ENCODE measurements around the gene POU5F2. TPM values are rescaled to one million over a fixed set of nuclear protein-coding genes. Genes with fewer than 3 reads are reported as not detected.

The POU5F2 gene
- total and polyA plus RNA-seq, 2 donors (not counting 1 experiment from before 2014, with no cell fraction given): 0.12 to 4.6 TPM

DNA sequence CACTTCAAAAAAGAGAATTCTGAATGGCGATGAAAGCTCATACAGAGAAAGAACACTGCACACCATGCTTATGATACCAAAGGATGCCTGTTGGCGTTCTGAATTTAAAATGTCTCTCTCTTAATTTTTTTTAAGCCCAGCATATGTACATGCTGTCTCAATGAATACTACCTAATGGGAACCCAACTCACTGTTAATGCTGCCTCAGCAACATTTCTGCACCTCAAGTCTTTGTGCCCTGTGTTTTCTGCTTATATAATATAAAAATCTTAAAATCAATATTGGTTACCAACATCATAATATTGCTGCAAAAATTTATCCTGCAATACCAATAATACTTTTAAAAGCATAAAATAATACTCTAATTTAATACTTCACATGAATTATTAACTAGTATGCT is 44.1 kb upstream of the POU5F2 start:
- WGBS (ENCODE audit: insufficient coverage): 100% methylated on average over 1 of the region's 2 CpGs
- Histone ChIP-seq H3K36me3 (replicated peaks in 1 of 2; ENCODE audit: control extremely low read depth in 1 of 2, control insufficient read depth in 1 of 2, extremely low read depth in 1 of 2, insufficient read depth in 2 of 2, low read length in 1 of 2) (peaks cover 4 to 16% of the 10 kb centered on the region in 2 experiments), H3K4me1 (ENCODE audit: control insufficient read depth in 2 of 2, insufficient read depth in 2 of 2, low read length in 2 of 2) (no peaks in the 10 kb centered on the region), H4K20me1 (ENCODE audit: control insufficient read depth, insufficient read depth, low read length, poor library complexity, severe bottlenecking) (no peaks in the 10 kb centered on the region), H3K9me3 (ENCODE audit: control extremely low read depth in 1 of 3, control insufficient read depth in 2 of 3, insufficient read depth in 1 of 3, low read length in 2 of 3) (no peaks in the 10 kb centered on the region), H3K27me3 (replicated peaks in 1 of 4; ENCODE audit: control extremely low read depth in 1 of 4, control insufficient read depth in 3 of 4, insufficient read depth in 4 of 4, low read length in 3 of 4) (no peaks in the 10 kb centered on the region), H3K27ac (ENCODE audit: low read length in 2 of 2) (no peak overlapping the region), H3K4me2 (replicated peaks; ENCODE audit: low read depth, low read length, poor library complexity, severe bottlenecking) (no peak overlapping the region), H3K79me2 (ENCODE audit: control insufficient read depth, insufficient read depth, low read length) (no peaks in the 10 kb centered on the region), H3K4me3 (ENCODE audit: control extremely low read depth in 1 of 5, extremely low read depth in 1 of 5, insufficient read depth in 1 of 5, low read depth in 2 of 5, low read length in 4 of 5) (no peak overlapping the region), H3K9ac (ENCODE audit: low read length) (no peak overlapping the region), H2AFZ (ENCODE audit: insufficient read depth, low read depth, low read length, poor library complexity, severe bottlenecking) (no peak overlapping the region)
- no peak overlapping the region for H3K27ac Mint-ChIP-seq
- H3K4me1 Mint-ChIP-seq: no peaks in the 10 kb centered on the region
- DNase-seq (no peak), ATAC-seq (ENCODE audit: low read depth) (no peak)
- intact Hi-C loops (cut with micrococcal nuclease): no loop called here
- CTCF ChIA-PET: interaction anchor here (1.8 kb wide), 1 partner anchor 15 kb away, joined by 7 read pairs; no protein-coding TSS in a partner anchor
- TF ChIP-seq, protein P1, sequence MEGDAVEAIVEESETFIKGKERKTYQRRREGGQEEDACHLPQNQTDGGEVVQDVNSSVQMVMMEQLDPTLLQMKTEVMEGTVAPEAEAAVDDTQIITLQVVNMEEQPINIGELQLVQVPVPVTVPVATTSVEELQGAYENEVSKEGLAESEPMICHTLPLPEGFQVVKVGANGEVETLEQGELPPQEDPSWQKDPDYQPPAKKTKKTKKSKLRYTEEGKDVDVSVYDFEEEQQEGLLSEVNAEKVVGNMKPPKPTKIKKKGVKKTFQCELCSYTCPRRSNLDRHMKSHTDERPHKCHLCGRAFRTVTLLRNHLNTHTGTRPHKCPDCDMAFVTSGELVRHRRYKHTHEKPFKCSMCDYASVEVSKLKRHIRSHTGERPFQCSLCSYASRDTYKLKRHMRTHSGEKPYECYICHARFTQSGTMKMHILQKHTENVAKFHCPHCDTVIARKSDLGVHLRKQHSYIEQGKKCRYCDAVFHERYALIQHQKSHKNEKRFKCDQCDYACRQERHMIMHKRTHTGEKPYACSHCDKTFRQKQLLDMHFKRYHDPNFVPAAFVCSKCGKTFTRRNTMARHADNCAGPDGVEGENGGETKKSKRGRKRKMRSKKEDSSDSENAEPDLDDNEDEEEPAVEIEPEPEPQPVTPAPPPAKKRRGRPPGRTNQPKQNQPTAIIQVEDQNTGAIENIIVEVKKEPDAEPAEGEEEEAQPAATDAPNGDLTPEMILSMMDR (IDR thresholded peaks at IDR 0.05): no peak
- TF ChIP-seq EZH2 (IDR thresholded peaks at IDR 0.05; ENCODE audit: borderline replicate concordance, insufficient read depth, low read depth, low read length, poor library complexity, severe bottlenecking): no peak
- H3K9me3 Mint-ChIP-seq (ENCODE audit: insufficient read depth): no peaks in the 10 kb centered on the region
- no peak overlapping the region for H3K4me3 Mint-ChIP-seq
- POLR2A ChIA-PET: no interaction called here
- no peaks in the 10 kb centered on the region for H3K27me3 Mint-ChIP-seq

DNA sequence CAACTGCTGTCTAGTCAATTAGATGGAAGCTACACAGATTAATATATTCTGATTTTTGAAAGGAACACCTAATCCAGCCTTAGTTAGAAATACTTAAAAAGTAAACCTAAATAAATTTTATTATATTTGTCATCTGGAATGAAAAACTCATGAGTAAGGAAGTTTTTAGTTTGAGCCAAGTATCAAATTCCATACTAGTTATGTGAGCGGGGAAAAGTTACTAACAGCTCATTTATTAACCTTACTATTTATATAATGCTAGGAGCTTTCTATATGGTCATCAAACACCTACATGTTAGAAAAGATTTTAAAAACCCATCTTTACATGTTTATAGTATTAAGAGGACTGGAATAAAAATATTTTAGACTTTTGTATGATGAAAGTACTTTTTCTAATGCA is 41.6 kb upstream of the POU5F2 start:
- no CpG with 5 or more reads among the region's 1 CpG for WGBS (ENCODE audit: insufficient coverage)
- Mint-ChIP-seq H3K27me3 (no peaks in the 10 kb centered on the region), H3K9me3 (ENCODE audit: insufficient read depth) (no peaks in the 10 kb centered on the region), H3K4me1 (no peaks in the 10 kb centered on the region), H3K27ac (no peak overlapping the region), H3K4me3 (no peak overlapping the region)
- ChIA-PET CTCF (interaction anchor here (1.3 kb wide), 2 partner anchors 18 to 19 kb away, joined by 3 to 5 read pairs; no protein-coding TSS in a partner anchor), POLR2A (no interaction called here)
- Histone ChIP-seq H3K27me3 (replicated peaks in 1 of 4; ENCODE audit: control extremely low read depth in 1 of 4, control insufficient read depth in 3 of 4, insufficient read depth in 4 of 4, low read length in 3 of 4) (no peaks in the 10 kb centered on the region), H3K4me2 (replicated peaks; ENCODE audit: low read depth, low read length, poor library complexity, severe bottlenecking) (no peak overlapping the region), H3K79me2 (ENCODE audit: control insufficient read depth, insufficient read depth, low read length) (no peaks in the 10 kb centered on the region), H4K20me1 (ENCODE audit: control insufficient read depth, insufficient read depth, low read length, poor library complexity, severe bottlenecking) (no peaks in the 10 kb centered on the region), H3K4me1 (ENCODE audit: control insufficient read depth in 2 of 2, insufficient read depth in 2 of 2, low read length in 2 of 2) (no peaks in the 10 kb centered on the region), H3K27ac (ENCODE audit: low read length in 2 of 2) (no peak overlapping the region), H3K9ac (ENCODE audit: low read length) (no peak overlapping the region), H3K4me3 (ENCODE audit: control extremely low read depth in 1 of 5, extremely low read depth in 1 of 5, insufficient read depth in 1 of 5, low read depth in 2 of 5, low read length in 4 of 5) (no peak overlapping the region), H3K36me3 (replicated peaks in 1 of 2; ENCODE audit: control extremely low read depth in 1 of 2, control insufficient read depth in 1 of 2, extremely low read depth in 1 of 2, insufficient read depth in 2 of 2, low read length in 1 of 2) (peaks cover 4 to 16% of the 10 kb centered on the region in 2 experiments), H2AFZ (ENCODE audit: insufficient read depth, low read depth, low read length, poor library complexity, severe bottlenecking) (no peak overlapping the region), H3K9me3 (ENCODE audit: control extremely low read depth in 1 of 3, control insufficient read depth in 2 of 3, insufficient read depth in 1 of 3, low read length in 2 of 3) (no peaks in the 10 kb centered on the region)
- intact Hi-C loops (cut with micrococcal nuclease): no loop called here
- no peak for ATAC-seq (ENCODE audit: low read depth)
- no peak for TF ChIP-seq EZH2 (IDR thresholded peaks at IDR 0.05; ENCODE audit: borderline replicate concordance, insufficient read depth, low read depth, low read length, poor library complexity, severe bottlenecking)
- TF ChIP-seq, protein P1 (IDR thresholded peaks at IDR 0.05): no peak
- no peak for DNase-seq

Measured in B cell (primary cell).